Tibial nerve (tissue), 4 donors: ENCODE measurements around the gene TRABD2B. TPM values are rescaled to one million over a fixed set of nuclear protein-coding genes. Genes with fewer than 3 reads are reported as not detected.

ENCODE experiments used
- DNase-seq, 2 donors: peaks; one replicate each; pipeline ENCODE4 v3.0.0-alpha.2; 2019; ENCODE audit warnings: low spot score in 2 of 2
- H3K27ac ChIP-seq, 4 donors: fragments of 200-600 bp; sonication (generic) in 3 of 4; one replicate each; pipeline ENCODE4 v1.5.1; 2017 to 2019; ENCODE audit warnings: mild to moderate bottlenecking in 1 of 4
- H3K27me3 ChIP-seq, 2 donors: fragments of 200-600 bp; sonication (generic) in 1 of 2; one replicate each; pipeline versions ENCODE4 v1.5.1 to v1.6.0; 2017 to 2019
- H3K36me3 ChIP-seq, 3 donors: fragments of 200-600 bp; sonication (generic); one replicate each; pipeline ENCODE4 v1.5.1; 2018 to 2019
- H3K4me1 ChIP-seq, 4 donors: fragments of 200-600 bp; sonication (generic) in 3 of 4; one replicate each; pipeline ENCODE4 v1.5.1; 2017 to 2019
- H3K4me3 ChIP-seq, 4 donors: fragments of 200-600 bp; sonication (generic) in 3 of 4; one replicate each; pipeline ENCODE4 v1.5.1; 2017 to 2019; ENCODE audit warnings: mild to moderate bottlenecking in 1 of 4, moderate library complexity in 1 of 4
- H3K9me3 ChIP-seq, 4 donors: fragments of 200-600 bp; sonication (generic) in 3 of 4; one replicate each; pipeline ENCODE4 v1.5.1; 2017 to 2019
- EP300 ChIP-seq, 2 donors: sonication (generic); formaldehyde crosslinking; IDR thresholded peaks; one replicate each; pipeline ENCODE4 v1.6.1; 2017; ENCODE audit warnings: antibody characterized with exemption in 2 of 2, mild to moderate bottlenecking in 1 of 2
- POLR2A ChIP-seq, 2 donors: fragments of 450-650 bp; IDR thresholded peaks; one replicate each; pipeline ENCODE4 v1.6.1; 2017; ENCODE audit warnings: antibody characterized with exemption in 2 of 2, mild to moderate bottlenecking in 2 of 2, moderate library complexity in 2 of 2
- WGBS, 2 donors: methylation state at CpG; one replicate each; pipeline ENCODE4 v1.1.5; 2018; 5-methylcytosine and 5-hydroxymethylcytosine counted together
- total RNA-seq, 4 donors: library from RNA; depleted of rRNA; stranded (reverse); fragments of >200 nt; gene quantifications; one replicate each; pipeline ENCODE4 v1.1.0, GENCODE V29; 2016
- TF ChIP-seq, protein P1 (sequence below), 5 experiments: fragments of 200-600 bp in 3 of 5; fragments of 450-650 bp in 2 of 5; sonication (generic) in 3 of 5; IDR thresholded peaks; one replicate each; pipeline ENCODE4 v1.5.1; 2016 to 2019; ENCODE audit warnings: antibody characterized with exemption in 5 of 5, mild to moderate bottlenecking in 3 of 5, moderate library complexity in 2 of 5

Gene TRABD2B
- total RNA-seq, 4 donors from 2014 or later, result 1.3 to 4.1 (median 2.3) TPM

DNA sequence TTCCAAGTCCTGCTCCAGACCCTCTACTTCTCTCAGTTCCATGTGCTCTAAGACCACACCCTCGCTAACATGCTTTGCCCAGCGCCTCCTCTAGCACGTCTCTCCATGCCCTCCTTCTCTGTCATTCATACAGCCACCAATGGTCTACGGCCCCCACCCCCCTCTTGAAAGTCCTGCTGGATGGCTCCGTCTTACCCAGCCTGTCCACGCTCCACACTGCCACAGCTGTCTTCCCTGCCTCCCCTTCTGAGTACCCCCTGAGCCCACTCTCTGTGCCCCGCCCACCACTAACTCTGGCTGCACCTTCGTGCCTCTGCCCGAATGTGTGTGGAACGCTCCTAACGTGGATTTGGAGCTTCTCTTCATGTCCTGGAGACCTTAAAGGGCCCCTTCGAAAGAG is 244.6 kb downstream of the TRABD2B start:
- 70 to 77% methylated on average over 12 of the region's 12 CpGs for WGBS, 2 donors
- TF ChIP-seq EP300 (IDR thresholded peaks at IDR 0.05), result no peak
- TF ChIP-seq, protein P1, sequence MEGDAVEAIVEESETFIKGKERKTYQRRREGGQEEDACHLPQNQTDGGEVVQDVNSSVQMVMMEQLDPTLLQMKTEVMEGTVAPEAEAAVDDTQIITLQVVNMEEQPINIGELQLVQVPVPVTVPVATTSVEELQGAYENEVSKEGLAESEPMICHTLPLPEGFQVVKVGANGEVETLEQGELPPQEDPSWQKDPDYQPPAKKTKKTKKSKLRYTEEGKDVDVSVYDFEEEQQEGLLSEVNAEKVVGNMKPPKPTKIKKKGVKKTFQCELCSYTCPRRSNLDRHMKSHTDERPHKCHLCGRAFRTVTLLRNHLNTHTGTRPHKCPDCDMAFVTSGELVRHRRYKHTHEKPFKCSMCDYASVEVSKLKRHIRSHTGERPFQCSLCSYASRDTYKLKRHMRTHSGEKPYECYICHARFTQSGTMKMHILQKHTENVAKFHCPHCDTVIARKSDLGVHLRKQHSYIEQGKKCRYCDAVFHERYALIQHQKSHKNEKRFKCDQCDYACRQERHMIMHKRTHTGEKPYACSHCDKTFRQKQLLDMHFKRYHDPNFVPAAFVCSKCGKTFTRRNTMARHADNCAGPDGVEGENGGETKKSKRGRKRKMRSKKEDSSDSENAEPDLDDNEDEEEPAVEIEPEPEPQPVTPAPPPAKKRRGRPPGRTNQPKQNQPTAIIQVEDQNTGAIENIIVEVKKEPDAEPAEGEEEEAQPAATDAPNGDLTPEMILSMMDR (IDR thresholded peaks at IDR 0.05), result no peak
- no peak for TF ChIP-seq POLR2A (IDR thresholded peaks at IDR 0.05)
- H3K4me3 ChIP-seq, result no peak overlapping the region
- no peaks in the 10 kb centered on the region for H3K9me3 ChIP-seq
- H3K36me3 ChIP-seq, result no peaks in the 10 kb centered on the region
- peak overlapping the region in 1 of 4 donors; percentile 23 for H3K27ac ChIP-seq
- H3K4me1 ChIP-seq, result peaks cover 0 to 16% (median 6%) of the 10 kb centered on the region in 4 donors
- no peak for DNase-seq
- no peaks in the 10 kb centered on the region for H3K27me3 ChIP-seq

DNA sequence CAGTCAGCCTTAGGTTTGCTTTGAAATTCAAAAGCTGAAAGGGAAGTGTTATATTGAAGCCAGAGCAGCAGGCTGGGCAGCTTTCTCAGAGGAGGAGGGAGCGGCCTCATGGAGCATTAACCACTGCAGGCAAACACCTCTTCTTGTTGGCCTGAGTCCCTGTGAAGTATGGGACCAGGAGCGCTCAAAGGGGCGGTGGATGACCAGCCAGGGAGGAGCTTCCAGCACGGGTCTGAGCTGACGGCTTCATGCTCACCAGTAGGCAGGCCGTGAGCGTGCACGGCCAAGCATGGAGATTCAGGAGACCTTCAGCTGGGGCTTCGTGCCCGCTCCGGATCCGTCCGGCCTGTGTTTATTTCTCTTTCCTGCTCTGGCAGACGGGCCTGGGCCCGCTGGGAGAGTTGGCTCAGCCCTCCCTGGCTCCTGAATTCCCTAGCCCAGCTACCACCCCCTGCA is 245.2 kb downstream of the TRABD2B start:
- WGBS, 2 donors, result 43 to 47% methylated on average over 11 to 15 of the region's 15 CpGs
- Histone ChIP-seq H3K27me3 (no peaks in the 10 kb centered on the region), H3K9me3 (no peaks in the 10 kb centered on the region), H3K36me3 (no peaks in the 10 kb centered on the region), H3K4me3 (no peak overlapping the region), H3K27ac (peak overlapping the region in 2 of 4 donors; percentile 23 to 25), H3K4me1 (peaks cover 0 to 16% (median 6%) of the 10 kb centered on the region in 4 donors)
- peak in 1 of 2 donors; percentile 12 for DNase-seq
- TF ChIP-seq, protein P1 (IDR thresholded peaks at IDR 0.05), result no peak
- TF ChIP-seq EP300 (IDR thresholded peaks at IDR 0.05), result peak in 1 of 2 donors; percentile 11

DNA sequence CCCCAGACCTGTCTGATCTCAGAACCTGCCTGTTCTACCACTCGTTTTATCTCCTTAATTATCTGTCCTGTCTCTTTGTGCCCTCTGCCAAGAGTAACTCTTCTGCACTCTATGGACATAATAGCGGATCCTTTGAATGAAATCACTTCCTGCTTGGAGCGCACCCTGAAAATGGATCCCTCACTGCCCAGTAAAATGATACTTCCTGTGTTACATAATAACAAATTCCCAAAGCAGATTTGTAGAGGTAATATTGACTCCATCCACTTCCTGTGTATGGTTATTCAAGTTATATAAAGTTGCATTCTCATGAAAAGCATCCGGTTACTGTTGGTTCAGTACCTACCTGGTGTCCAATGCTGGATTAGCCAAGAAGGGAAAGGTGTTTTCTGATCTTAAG is 246.0 kb downstream of the TRABD2B start:
- 70 to 76% methylated on average over 4 of the region's 4 CpGs for WGBS, 2 donors
- no peaks in the 10 kb centered on the region for H3K27me3 ChIP-seq
- TF ChIP-seq, protein P1 (IDR thresholded peaks at IDR 0.05), result no peak
- H3K9me3 ChIP-seq, result no peaks in the 10 kb centered on the region
- no peak for DNase-seq
- H3K4me3 ChIP-seq, result no peak overlapping the region
- peaks cover 0 to 16% (median 6%) of the 10 kb centered on the region in 4 donors for H3K4me1 ChIP-seq
- H3K27ac ChIP-seq, result no peak overlapping the region
- no peaks in the 10 kb centered on the region for H3K36me3 ChIP-seq

DNA sequence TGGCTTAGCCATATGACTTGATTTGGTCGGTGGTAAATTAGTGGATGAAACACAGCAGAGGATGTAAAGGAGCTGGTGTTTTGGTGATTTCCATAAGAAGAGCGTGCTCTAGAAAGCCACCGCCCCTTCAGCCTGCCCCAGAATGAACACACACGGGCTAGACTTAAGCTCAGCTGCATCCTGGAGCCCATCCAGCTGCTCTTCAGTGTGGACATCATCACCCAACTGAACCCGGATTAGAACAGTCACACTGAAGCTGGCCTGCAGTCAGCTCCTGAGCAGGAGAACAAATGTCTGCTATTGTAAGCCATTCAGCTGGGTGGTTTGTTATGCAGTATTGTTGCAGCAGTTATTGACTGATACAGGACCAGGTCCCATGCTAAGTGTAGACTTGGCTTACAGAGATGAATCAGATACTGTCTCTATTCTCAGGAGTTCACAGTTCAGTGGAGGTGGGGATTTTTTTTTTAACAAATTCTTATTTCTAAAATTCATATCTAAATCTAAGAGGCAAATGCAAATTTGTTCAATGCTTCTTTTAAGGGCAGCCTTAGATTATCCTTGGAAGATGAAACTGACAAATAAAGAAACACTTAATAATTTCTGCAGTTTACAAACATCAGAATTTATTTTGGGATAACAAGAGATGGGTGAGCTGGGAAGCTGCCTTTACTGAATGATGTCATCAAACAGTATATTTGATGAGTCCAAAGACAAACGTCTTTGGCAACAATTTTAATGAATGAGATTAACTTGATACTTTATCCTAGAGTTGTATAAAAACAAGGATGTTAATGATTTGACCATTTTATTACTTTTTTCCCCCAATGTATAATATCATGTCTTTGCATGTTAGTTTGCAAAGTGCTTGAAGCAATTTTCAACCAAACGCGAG is 251.2 kb downstream of the TRABD2B start:
- Histone ChIP-seq H3K9me3 (peaks cover 0 to 7% (median 0%) of the 10 kb centered on the region in 4 donors), H3K36me3 (no peaks in the 10 kb centered on the region), H3K4me3 (no peak overlapping the region), H3K4me1 (no peaks in the 10 kb centered on the region), H3K27ac (no peak overlapping the region), H3K27me3 (no peaks in the 10 kb centered on the region)
- TF ChIP-seq EP300 (IDR thresholded peaks at IDR 0.05), result no peak
- no peak for TF ChIP-seq POLR2A (IDR thresholded peaks at IDR 0.05)
- TF ChIP-seq, protein P1 (IDR thresholded peaks at IDR 0.05), result no peak
- no peak for DNase-seq
- 65 to 71% methylated on average over 8 of the region's 8 CpGs for WGBS, 2 donors
